Stimulated activated CD4-positive, alpha-beta T cell treated with anti-CD3 and anti-CD28 coated beads, TNF-alpha, amount 100 ng/mL, for 24 hours (primary cell): ENCODE measurements around the gene AR.
"Not testable (repeated sequence)": the region's sequence is repeated elsewhere in the genome, so short reads cannot be mapped to it uniquely, and the experiment has no call there.

Experiments
- DNase-seq, 3 experiments: peaks; one replicate each; pipeline ENCODE4 v3.0.0-alpha.2; 2020; ENCODE audit warnings: low read depth in 3 of 3

AR gene

GRCh38 chrX:67648361-67648760 is 104.5 kb downstream of the AR start:
- no peak for DNase-seq

GRCh38 chrX:67651437-67652142 is 107.8 kb downstream of the AR start:
- no peak for DNase-seq

GRCh38 chrX:67652543-67652942 is 108.7 kb downstream of the AR start:
- no peak for DNase-seq

- no peak for DNase-seq
These were observed 110.5 kb downstream of the AR start for GRCh38 chrX:67654301-67654700.

- DNase-seq: no peak
These were observed 121.8 kb downstream of the AR start for GRCh38 chrX:67665583-67665982.

GRCh38 chrX:67670717-67671116 is 126.9 kb downstream of the AR start:
- not testable (repeated sequence) for DNase-seq

- no peak for DNase-seq
These were observed 130.0 kb downstream of the AR start for GRCh38 chrX:67673741-67674274.

- no peak for DNase-seq
These were observed 130.9 kb downstream of the AR start for GRCh38 chrX:67674741-67675140.

- DNase-seq: no peak
These were observed 140.3 kb downstream of the AR start for GRCh38 chrX:67684136-67684535.

GRCh38 chrX:67692246-67692645 is 148.4 kb downstream of the AR start:
- no peak for DNase-seq

GRCh38 chrX:67693928-67694327 is 150.1 kb downstream of the AR start:
- DNase-seq: no peak

GRCh38 chrX:67697452-67697851 is 153.6 kb downstream of the AR start:
- no peak for DNase-seq

- DNase-seq: no peak
These were observed 156.8 kb downstream of the AR start for GRCh38 chrX:67700602-67701001.

GRCh38 chrX:67714004-67714403 is 170.2 kb downstream of the AR start:
- no peak for DNase-seq

- no peak for DNase-seq
These were observed 173.8 kb downstream of the AR start for GRCh38 chrX:67717571-67717970.

GRCh38 chrX:67718926-67719325 is 175.1 kb downstream of the AR start:
- no peak for DNase-seq

GRCh38 chrX:67720344-67720743 is 176.5 kb downstream of the AR start:
- DNase-seq: no peak

- DNase-seq: no peak
These were observed 177.5 kb downstream of the AR start for GRCh38 chrX:67721321-67721720.

GRCh38 chrX:67723580-67724351 is 179.9 kb downstream of the AR start:
- no peak for DNase-seq

GRCh38 chrX:67724359-67725110 is 180.7 kb downstream of the AR start:
- no peak for DNase-seq

GRCh38 chrX:67725471-67725870 is 181.7 kb downstream of the AR start:
- no peak for DNase-seq

- DNase-seq: no peak
These were observed 182.2 kb downstream of the AR start for GRCh38 chrX:67726018-67726417.
